Kidney glomerular epithelial cell (primary cell): Measurements from ENCODE around the gene KMT2C.

Experiments used
- DNase-seq: peaks from one replicate; lab custom pipeline; 2025; lab: John Stamatoyannopoulos, UW

Gene KMT2C

DNA sequence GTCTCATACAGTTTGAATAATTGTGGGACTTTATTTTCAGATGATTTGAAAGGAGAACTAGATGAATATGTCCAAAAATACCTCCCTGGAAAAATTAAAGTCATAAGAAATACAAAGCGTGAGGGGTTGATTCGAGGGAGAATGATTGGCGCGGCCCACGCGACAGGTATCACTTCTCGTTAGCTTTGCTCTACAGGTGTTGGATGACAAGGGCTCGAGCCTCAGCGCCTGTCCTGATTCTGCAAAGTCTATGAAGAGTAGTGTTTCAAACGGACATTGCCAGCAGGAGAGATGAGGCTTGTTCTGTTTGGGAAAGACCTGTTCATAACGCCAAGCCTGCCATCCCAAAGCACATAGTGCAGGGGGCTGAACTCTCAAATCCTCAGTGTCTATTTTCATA lies 330.6 kb downstream of the KMT2C start:
- no peak for DNase-seq

GRCh38 chr7:152103691-152104090 lies 332.1 kb downstream of the KMT2C start:
- DNase-seq = no peak

- DNase-seq = no peak
Observed at GRCh38 chr7:152103066-152103465, 332.7 kb downstream of the KMT2C start.

GRCh38 chr7:152097330-152097729 lies 338.5 kb downstream of the KMT2C start:
- no peak for DNase-seq

DNA sequence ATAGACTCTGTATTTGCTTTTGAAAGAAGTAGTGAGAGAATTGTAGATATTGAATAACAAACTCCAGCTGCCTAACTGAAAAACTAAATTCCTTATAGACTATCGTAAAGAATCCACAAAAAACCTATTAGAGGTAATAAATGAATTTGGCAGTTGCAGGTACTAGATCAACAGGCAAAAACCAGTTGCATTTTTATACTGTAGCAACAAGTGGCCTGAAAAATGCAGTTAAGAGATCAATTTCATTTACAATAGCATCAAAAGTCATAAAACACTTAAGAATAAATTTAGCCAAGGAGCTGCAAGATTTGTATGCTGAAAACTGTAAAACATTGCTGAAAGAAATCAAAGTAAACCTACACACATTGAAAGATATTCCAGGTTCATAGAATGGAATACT lies 340.0 kb downstream of the KMT2C start:
- DNase-seq = no peak

GRCh38 chr7:152093717-152094116 lies 342.1 kb downstream of the KMT2C start:
- no peak for DNase-seq

DNA sequence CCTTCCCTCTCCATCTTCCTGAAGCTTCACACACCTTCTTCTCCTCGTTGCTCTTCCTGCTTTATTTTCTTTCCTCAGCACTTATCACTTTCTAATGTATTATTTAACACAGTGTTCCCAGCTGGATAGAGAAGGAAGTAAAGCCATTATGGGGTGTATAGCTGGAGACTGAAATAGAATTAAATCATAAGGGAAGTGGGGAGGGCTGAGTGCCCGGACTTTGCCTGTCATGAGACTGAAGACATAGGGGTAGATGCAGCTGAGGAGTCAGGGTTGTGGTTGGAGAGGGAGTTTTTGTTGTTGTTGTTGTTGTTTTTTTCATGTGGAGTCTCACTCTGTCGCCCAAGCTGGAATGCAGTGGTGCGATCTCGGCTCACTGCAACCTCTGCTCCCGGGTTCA lies 345.1 kb downstream of the KMT2C start:
- DNase-seq = no peak

DNA sequence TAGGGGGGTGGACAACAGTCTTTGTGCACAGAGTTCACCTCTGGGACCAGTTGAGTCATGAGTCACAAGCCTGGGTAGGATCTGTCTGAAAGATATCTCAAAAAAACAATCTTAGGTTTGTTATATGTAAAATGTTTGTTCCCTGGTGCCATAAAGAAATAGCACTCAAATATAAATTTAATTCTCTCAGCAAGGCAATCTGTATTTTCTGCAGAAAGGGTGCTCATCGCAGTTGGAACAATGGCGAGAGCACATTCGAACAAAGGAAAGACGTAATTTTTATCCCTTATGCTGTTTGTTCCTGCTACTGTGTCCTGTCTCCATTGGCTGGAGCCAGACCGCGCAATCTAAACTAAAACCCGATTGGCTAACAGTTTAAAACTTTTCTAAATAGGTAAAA lies 346.6 kb downstream of the KMT2C start:
- no peak for DNase-seq

- no peak for DNase-seq
Observed at GRCh38 chr7:152086513-152086912, 349.3 kb downstream of the KMT2C start.

DNA sequence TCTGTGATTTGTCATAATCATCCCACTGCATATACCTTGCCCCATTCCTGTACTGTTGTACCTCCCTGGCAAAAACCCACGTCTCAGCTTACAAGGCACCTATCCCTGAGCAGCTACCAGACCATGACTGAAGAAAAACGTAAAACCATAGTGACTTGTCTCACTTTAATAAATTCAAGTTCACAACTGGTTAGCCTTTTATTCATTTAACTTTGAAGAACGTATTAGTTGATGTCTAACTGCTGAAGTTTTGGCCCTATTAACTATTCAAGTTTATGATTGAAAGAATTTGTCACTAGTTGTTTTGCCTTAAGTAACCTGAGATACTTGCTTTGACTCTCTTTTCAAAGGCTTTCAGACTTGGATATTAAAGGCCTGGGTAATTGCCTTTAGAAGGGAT lies 350.7 kb downstream of the KMT2C start:
- DNase-seq = peak; percentile 48
